ENCODE results near the gene VPS16.
A peak's percentile ranks its signal among the peaks of the same experiment; 100 is the strongest.

Gene VPS16

GRCh38 chr20:2840138-2840966, at the start of gene VPS16, which contains the start of gene PCED1A:
Gene VPS16, plus strand, starts transcription at chr20:2840745. Its CDS starts 30 bp downstream, at chr20:2840775.
Gene PCED1A, minus strand, starts transcription at chr20:2840655. Its CDS starts 743 bp downstream, at chr20:2839912.
- Histone ChIP-seq H3K9ac (ENCODE audit: insufficient read length) (peak within 1 kb of the TSS; percentile 94), H3K4me3 (peak within 1 kb of the TSS; percentile 95), H3K9me3 (ENCODE audit: low read depth, low read length) (no peaks in the 10 kb centered on the region), H3K36me3 (ENCODE audit: insufficient read depth, low read length) (peaks cover 7% of the 10 kb centered on the region; the same call in 1 of the 2 replicates), H3K27ac (peak within 1 kb of the TSS; percentile 80)
- DNase-seq (ENCODE audit: low read depth, low spot score) = no peak
- TF ChIP-seq FOXP2 (optimal IDR thresholded peaks at IDR 0.05; ENCODE audit: control extremely low read depth, extremely low read length, insufficient read depth) = no peak
- peak; percentile 87 for TF ChIP-seq POLR2AphosphoS5 (IDR thresholded peaks at IDR 0.05; ENCODE audit: borderline replicate concordance, low read depth, low read length)

DNA sequence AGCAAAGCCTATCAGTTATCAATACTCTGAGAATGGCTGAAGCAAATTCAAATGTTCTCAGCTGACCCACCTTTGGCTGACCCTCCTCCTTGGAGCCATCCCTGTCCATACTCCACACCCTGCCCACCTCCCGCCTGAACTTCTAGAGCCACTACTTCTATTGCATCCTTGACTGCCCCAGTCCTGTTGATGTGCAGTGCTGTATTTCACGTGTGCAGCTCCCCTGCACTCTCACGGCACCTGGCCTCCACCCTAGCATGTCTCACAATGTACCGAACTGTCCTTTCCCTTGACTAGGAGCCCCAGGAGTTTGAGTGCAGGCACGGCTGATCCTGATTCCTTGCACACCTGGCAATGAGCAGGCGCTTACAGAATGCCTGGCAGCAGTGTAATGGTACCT, 47.1 kb upstream of the VPS16 start:
- H3K4me3 ChIP-seq = no peak overlapping the region
- no peaks in the 10 kb centered on the region for H3K9me3 ChIP-seq (ENCODE audit: low read depth, low read length)
- H3K36me3 ChIP-seq (ENCODE audit: insufficient read depth, low read length) = peaks cover 8% of the 10 kb centered on the region; the same call in 1 of the 2 replicates
- H3K9ac ChIP-seq (ENCODE audit: insufficient read length) = no peak overlapping the region
- TF ChIP-seq FOXP2 (optimal IDR thresholded peaks at IDR 0.05; ENCODE audit: control extremely low read depth, extremely low read length, insufficient read depth) (no peak), EZH2 (IDR thresholded peaks at IDR 0.05) (no peak), POLR2AphosphoS5 (IDR thresholded peaks at IDR 0.05; ENCODE audit: borderline replicate concordance, low read depth, low read length) (no peak)
- DNase-seq (ENCODE audit: low read depth, low spot score) = no peak
- no peak overlapping the region for H3K27ac ChIP-seq

DNA sequence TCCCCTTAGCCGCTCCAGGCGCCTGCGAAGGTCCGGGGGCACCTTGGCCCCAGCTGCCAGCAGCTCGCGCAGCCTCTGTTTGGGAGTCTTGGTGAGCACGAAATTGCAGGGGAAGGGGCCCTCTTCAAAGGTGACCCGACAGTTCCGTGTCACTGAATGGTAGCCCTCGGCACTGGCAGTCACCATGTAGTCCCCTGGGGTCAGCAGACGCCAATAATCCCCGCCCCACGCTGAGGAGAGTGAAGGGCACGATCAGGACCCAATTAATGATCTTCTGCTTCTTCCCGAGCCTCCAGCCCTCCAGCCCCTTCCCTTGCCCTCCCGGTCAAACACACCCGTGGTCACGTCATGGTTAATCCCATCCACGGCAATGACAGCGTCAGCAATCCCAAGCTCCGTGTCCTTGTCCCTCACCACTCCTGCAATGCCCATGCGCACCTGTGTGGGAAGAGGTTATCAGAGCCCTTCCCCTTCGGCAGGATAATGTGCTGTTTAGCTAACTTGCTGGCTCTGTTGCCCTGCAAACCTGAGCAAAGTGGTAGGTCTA, 46.3 kb upstream of the VPS16 start:
- no peak overlapping the region for H3K4me3 ChIP-seq
- DNase-seq (ENCODE audit: low read depth, low spot score) = no peak
- TF ChIP-seq FOXP2 (optimal IDR thresholded peaks at IDR 0.05; ENCODE audit: control extremely low read depth, extremely low read length, insufficient read depth) = no peak
- TF ChIP-seq EZH2 (IDR thresholded peaks at IDR 0.05) = no peak
- TF ChIP-seq POLR2AphosphoS5 (IDR thresholded peaks at IDR 0.05; ENCODE audit: borderline replicate concordance, low read depth, low read length) = no peak
- no peak overlapping the region for H3K9ac ChIP-seq (ENCODE audit: insufficient read length)
- H3K27ac ChIP-seq = no peak overlapping the region
- H3K9me3 ChIP-seq (ENCODE audit: low read depth, low read length) = no peaks in the 10 kb centered on the region
- H3K36me3 ChIP-seq (ENCODE audit: insufficient read depth, low read length) = peaks cover 8% of the 10 kb centered on the region; the same call in 1 of the 2 replicates

GRCh38 chr20:2794866-2795447, 45.6 kb upstream of the VPS16 start:
- H3K36me3 ChIP-seq (ENCODE audit: insufficient read depth, low read length) = peaks cover 8% of the 10 kb centered on the region; the same call in 1 of the 2 replicates
- TF ChIP-seq POLR2AphosphoS5 (IDR thresholded peaks at IDR 0.05; ENCODE audit: borderline replicate concordance, low read depth, low read length) = no peak
- TF ChIP-seq EZH2 (IDR thresholded peaks at IDR 0.05) = no peak
- no peak for TF ChIP-seq FOXP2 (optimal IDR thresholded peaks at IDR 0.05; ENCODE audit: control extremely low read depth, extremely low read length, insufficient read depth)
- no peaks in the 10 kb centered on the region for H3K9me3 ChIP-seq (ENCODE audit: low read depth, low read length)
- H3K9ac ChIP-seq (ENCODE audit: insufficient read length) = no peak overlapping the region
- H3K4me3 ChIP-seq = no peak overlapping the region
- H3K27ac ChIP-seq = no peak overlapping the region
- no peak for DNase-seq (ENCODE audit: low read depth, low spot score)

DNA sequence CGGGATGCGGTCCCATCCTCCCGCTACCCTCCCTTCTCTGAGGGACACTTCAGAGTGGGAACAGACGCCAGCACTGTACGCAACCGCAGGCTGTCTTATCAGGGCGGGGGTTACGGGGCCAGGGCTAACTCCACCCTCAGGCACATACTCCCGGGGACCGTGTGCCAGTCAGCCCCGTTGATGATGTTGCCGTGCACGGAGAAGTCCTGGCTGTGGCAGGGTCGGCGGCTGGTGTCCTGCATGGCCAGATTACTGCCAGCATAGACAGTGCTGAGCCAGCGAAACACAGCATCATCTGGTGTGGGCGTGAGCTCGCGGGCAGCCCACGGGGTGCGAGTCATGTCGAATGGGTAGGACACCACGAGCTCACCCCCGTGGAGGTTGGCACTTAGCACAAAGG, 45.1 kb upstream of the VPS16 start:
- no peaks in the 10 kb centered on the region for H3K9me3 ChIP-seq (ENCODE audit: low read depth, low read length)
- no peak overlapping the region for H3K9ac ChIP-seq (ENCODE audit: insufficient read length)
- DNase-seq (ENCODE audit: low read depth, low spot score) = no peak
- no peak overlapping the region for H3K4me3 ChIP-seq
- TF ChIP-seq POLR2AphosphoS5 (IDR thresholded peaks at IDR 0.05; ENCODE audit: borderline replicate concordance, low read depth, low read length) = no peak
- no peak for TF ChIP-seq FOXP2 (optimal IDR thresholded peaks at IDR 0.05; ENCODE audit: control extremely low read depth, extremely low read length, insufficient read depth)
- TF ChIP-seq EZH2 (IDR thresholded peaks at IDR 0.05) = no peak
- H3K27ac ChIP-seq = no peak overlapping the region
- peaks cover 8% of the 10 kb centered on the region; the same call in 1 of the 2 replicates for H3K36me3 ChIP-seq (ENCODE audit: insufficient read depth, low read length)

DNA sequence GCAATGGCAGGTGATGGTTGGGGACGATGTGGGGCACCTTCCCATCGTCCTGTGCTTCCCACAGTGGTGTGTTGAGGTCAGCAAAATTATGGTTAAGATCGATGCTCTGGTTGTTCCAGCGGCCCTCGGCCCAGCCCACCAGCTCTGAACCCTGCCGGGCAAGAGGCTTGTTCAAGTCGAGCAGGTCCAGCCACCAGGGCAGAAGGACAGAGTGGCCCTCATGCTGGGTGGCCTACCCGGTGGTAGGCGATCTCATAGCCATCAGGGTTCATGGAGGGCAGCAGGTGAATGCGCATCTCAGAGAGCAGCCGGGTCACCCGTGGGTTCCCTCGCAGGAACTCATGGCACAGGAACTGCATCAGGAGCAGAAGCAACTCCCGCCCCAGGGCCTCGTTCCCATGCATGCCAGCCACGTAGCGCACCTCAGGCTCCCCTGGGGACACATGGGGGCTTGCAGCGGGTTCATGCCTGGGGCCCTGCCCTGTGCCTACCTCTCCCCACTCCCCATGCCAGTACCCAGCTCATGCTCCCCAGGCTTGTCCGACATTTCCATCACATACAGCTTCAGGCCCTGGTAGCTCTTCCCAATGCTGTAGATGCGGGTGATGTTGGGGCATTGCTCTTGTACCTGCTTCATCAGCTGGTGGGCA, 44.4 kb upstream of the VPS16 start:
- peaks cover 8% of the 10 kb centered on the region; the same call in 1 of the 2 replicates for H3K36me3 ChIP-seq (ENCODE audit: insufficient read depth, low read length)
- DNase-seq (ENCODE audit: low read depth, low spot score) = no peak
- H3K27ac ChIP-seq = no peak overlapping the region
- TF ChIP-seq FOXP2 (optimal IDR thresholded peaks at IDR 0.05; ENCODE audit: control extremely low read depth, extremely low read length, insufficient read depth) = no peak
- no peak for TF ChIP-seq POLR2AphosphoS5 (IDR thresholded peaks at IDR 0.05; ENCODE audit: borderline replicate concordance, low read depth, low read length)
- TF ChIP-seq EZH2 (IDR thresholded peaks at IDR 0.05) = no peak
- H3K9me3 ChIP-seq (ENCODE audit: low read depth, low read length) = no peaks in the 10 kb centered on the region
- H3K4me3 ChIP-seq = no peak overlapping the region
- H3K9ac ChIP-seq (ENCODE audit: insufficient read length) = no peak overlapping the region

DNA sequence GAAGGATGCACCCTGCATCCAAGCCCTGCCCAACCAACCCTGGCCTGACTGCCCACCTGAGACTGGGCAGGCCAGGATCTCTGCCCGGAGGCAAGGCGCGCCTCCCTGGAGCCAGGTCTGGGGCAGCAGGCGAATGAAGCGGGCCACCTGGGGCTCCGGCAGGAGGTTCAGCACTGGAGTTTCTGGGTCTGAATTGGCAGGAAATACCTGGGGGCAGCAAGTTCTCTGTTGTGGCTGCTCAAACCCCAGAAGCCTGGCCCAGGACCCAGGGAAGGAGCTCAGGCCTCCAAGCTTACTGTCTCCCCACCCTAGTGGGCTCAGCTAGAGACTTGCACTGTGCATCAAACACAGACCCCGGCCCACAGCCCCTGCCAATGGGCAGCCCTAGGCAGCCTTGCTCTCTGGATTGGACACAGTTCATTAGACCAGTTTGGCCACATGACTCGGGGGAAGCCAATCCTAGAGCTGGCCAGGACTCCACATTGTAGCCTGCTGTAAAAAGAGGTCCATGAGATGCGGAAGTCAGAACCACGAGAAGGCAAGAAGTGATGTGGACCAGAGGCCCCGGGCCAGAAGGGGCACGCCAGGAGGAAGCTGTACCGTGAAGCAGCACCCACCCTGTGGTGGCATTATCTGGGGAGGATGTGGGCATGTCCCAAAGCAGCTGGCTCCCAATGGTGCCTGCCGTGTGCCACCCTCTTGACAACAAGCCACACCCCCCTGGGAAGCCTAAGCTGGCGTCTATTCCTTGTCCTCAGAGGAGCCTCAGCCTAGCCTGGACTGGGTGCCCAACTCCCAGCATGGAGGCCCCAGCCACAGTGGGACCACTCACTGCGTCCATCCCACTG, 43.2 kb upstream of the VPS16 start:
- TF ChIP-seq EZH2 (IDR thresholded peaks at IDR 0.05) (no peak), POLR2AphosphoS5 (IDR thresholded peaks at IDR 0.05; ENCODE audit: borderline replicate concordance, low read depth, low read length) (no peak), FOXP2 (optimal IDR thresholded peaks at IDR 0.05; ENCODE audit: control extremely low read depth, extremely low read length, insufficient read depth) (no peak)
- Histone ChIP-seq H3K9ac (ENCODE audit: insufficient read length) (no peak overlapping the region), H3K27ac (no peak overlapping the region), H3K4me3 (no peak overlapping the region), H3K9me3 (ENCODE audit: low read depth, low read length) (no peaks in the 10 kb centered on the region), H3K36me3 (ENCODE audit: insufficient read depth, low read length) (peaks cover 8% of the 10 kb centered on the region; the same call in 1 of the 2 replicates)
- no peak for DNase-seq (ENCODE audit: low read depth, low spot score)
